ENCODE measurements around the gene NR2F1-AS1.

GRCh38 chr5:93452255-93452654 is 128.8 kb downstream of the NR2F1-AS1 start:
- TF ChIP-seq, protein P1, sequence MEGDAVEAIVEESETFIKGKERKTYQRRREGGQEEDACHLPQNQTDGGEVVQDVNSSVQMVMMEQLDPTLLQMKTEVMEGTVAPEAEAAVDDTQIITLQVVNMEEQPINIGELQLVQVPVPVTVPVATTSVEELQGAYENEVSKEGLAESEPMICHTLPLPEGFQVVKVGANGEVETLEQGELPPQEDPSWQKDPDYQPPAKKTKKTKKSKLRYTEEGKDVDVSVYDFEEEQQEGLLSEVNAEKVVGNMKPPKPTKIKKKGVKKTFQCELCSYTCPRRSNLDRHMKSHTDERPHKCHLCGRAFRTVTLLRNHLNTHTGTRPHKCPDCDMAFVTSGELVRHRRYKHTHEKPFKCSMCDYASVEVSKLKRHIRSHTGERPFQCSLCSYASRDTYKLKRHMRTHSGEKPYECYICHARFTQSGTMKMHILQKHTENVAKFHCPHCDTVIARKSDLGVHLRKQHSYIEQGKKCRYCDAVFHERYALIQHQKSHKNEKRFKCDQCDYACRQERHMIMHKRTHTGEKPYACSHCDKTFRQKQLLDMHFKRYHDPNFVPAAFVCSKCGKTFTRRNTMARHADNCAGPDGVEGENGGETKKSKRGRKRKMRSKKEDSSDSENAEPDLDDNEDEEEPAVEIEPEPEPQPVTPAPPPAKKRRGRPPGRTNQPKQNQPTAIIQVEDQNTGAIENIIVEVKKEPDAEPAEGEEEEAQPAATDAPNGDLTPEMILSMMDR (IDR thresholded peaks at IDR 0.05): no peak
- TF ChIP-seq EZH2 (IDR thresholded peaks at IDR 0.05; ENCODE audit: borderline replicate concordance, insufficient read depth, low read depth, low read length, poor library complexity, severe bottlenecking): no peak
